HG02623 (cell line): ENCODE measurements around the gene RAD51D.
"Not testable (repeated sequence)": the region's sequence is repeated elsewhere in the genome, so short reads cannot be mapped to it uniquely, and the experiment has no call there.

Experiments
- ATAC-seq: cut with Tn5 transposase; IDR thresholded peaks from one replicate; pipeline ENCODE4 v1.9.1; 2021; ENCODE audit warnings: moderate library complexity; ENCODE audit not compliant: unreplicated experiment

RAD51D gene

GRCh38 chr17:35073183-35073790, 46.4 kb downstream of the RAD51D start:
- ATAC-seq = no peak

- ATAC-seq = no peak
These were observed 50.3 kb downstream of the RAD51D start for GRCh38 chr17:35069311-35069710.

- ATAC-seq = no peak
These were observed 51.4 kb downstream of the RAD51D start for GRCh38 chr17:35068249-35068648.

DNA sequence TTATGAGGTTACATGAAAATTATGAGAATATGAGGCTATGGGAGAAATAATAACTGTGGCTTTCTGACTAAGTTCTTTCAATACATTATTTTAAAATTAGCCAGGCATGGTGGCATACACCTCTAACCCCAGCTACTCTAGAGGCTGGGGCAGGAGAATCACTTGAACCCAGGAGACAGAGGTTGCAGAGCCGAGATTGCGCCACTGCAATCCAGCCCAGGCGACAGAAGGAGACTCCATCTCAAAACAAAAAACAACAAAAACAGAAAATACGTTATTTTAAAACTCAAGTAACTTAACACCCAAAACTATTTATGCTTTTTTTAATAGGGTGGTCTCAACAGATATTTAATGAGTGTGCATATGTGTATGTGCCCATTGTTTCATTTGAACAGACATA, 53.8 kb downstream of the RAD51D start:
- ATAC-seq = no peak

GRCh38 chr17:35064516-35065215, 55.0 kb downstream of the RAD51D start:
- ATAC-seq = no peak

- ATAC-seq = peak; percentile 66
These were observed 56.0 kb downstream of the RAD51D start, which contains the start of gene RFFL for GRCh38 chr17:35063514-35064223. TSS of gene RFFL (minus strand) at chr17:35063707. CDS start at chr17:35026553, 37,154 bp downstream.

- ATAC-seq = no peak
These were observed 57.4 kb downstream of the RAD51D start for GRCh38 chr17:35062308-35062707.

GRCh38 chr17:35057332-35057915, 62.2 kb downstream of the RAD51D start:
- ATAC-seq = no peak

DNA sequence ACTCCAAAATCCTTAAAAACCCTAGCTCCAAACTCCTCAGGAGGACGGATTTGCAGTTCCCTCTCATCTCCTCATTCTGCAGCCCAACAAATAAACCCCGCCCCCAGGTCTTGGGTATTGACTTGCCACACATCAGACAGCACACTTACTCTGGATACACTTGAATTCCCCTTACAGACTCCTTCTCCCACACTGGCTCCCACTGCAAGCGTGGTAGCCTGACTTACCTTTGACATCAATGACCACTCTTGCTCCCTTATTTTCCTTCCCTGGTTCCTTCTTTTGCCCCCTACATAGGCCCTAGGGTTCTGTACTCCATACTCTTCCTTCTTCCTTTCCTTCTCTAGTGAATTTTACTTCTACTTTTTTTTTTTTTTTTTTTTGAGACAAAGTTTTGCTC, 63.6 kb downstream of the RAD51D start:
- no peak for ATAC-seq

GRCh38 chr17:35053204-35053603, 66.5 kb downstream of the RAD51D start:
- no peak for ATAC-seq

DNA sequence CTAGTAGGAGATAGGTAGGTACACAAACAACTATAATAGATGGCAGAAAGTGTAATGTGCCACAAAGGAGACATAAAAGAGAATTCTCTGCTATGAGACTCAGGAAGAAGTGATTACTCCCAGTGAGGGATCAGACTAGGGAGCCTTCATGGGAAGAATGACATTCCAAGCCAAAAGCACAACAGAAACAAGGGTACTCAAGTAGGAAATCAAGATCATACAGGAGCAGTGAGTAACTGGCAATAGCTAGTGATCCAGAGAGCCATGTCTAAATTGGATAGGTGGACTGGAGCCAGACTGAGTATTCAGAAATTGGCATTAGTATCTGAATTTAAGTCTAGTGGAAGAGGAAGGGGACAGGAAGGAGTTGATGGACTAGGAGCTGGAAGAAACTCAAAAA, 66.9 kb downstream of the RAD51D start:
- no peak for ATAC-seq

GRCh38 chr17:35052241-35052610, 67.4 kb downstream of the RAD51D start:
- ATAC-seq = no peak

DNA sequence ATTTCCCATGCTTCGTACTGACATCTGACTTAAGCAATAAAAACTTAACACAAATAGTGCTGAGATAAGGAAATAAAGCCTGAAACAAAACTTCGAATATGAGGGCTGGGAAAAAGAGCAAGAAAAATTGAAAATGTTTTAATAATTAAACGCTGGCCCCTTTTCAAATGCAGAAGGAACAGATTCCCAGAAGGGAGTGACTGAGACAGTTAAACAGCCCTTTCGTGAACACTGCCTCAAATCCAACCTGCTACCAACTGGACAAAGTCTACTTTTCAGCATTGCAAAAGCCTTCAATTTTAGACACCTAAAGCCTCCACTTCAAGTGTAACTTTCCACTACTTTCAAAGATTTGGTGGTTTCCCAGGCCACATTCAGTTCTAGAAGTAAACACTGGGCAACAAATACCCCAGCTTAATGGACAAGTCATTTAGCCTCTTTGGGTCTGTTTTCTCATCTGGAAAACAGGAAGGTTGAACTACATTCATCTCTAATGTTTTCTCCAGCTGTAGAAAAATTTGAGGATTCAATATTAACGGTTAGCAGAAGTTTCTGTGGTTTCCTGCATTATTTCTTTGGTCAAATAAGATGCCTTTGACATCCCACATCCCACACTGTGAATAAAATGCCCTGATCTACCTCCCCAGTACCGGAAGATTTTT, 68.0 kb downstream of the RAD51D start:
- no peak for ATAC-seq

GRCh38 chr17:35051183-35051578, 68.5 kb downstream of the RAD51D start:
- no peak for ATAC-seq

DNA sequence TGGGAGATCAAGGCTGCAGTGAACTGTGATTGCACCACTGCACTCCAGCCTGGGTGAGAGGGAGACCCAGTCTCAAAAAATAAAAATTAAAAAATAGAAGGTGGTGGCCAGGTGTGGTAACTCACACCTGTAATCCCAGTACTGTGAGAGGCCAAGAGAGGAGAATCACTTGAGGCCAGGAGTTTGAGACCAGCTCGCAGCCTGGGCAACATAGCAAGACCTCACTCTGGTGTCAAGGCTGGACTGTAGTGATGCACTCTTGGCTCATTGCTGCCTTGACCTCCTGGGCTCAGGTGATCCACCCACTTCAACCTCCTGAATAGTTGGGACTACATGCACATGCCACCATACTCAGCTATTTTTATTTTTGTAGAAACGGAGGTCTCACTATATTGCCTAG, 69.5 kb downstream of the RAD51D start:
- ATAC-seq = no peak

DNA sequence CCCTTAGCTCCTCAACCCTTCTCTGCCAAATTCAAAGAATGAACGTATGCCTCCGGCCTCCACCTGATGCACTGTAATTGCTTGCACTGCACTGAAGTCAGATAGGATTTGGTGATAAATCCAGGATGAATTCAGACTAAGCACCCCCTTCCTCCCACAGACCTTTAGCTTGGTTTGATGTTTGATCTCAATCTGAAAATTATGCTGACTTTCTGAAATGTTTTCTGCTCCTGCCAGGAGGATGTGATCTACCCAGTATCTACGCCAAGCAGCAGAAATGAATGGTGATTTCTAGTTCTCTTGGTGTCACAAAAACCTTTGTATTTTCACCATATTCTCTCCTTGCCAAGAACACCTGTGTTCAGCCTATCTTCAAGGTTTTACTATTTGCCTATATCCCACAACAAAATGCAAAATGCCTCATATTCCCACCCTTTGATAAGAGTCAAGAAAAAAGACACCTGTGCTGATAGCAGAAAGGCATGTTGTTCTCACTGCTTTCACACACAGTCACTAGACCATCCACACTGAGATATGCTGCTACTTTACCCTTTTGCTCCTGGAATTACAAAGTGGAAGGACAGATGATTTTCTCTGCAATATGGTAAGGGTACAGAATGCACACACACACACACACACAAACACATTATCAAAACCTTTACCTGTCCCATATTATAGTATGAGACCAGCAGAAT, 70.8 kb downstream of the RAD51D start:
- ATAC-seq = no peak

DNA sequence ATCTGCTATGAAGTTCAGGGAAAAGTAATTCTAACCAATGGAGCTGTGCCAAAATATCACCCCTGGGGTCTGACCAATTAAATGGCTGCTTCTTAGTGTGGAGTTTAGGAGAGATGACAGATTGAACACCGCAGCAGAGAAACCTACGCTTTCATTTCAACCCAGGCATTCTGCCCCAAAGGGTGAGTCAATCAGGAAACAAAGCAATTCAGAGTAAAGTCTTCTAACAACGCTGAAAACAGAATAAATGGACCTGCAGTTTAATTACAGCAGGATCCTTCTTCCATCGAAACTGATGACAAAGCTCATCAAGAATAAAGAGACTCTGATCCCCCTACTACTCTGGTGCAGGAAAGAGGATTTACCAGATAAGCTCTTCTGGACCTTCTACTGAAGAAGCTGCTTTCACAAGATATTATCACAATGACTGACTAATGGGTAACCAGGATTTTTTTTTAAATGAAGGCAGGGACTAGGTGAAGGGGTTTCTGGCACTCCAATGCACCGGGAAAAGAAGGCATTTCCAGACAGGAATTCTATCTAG, 72.8 kb downstream of the RAD51D start:
- no peak for ATAC-seq

DNA sequence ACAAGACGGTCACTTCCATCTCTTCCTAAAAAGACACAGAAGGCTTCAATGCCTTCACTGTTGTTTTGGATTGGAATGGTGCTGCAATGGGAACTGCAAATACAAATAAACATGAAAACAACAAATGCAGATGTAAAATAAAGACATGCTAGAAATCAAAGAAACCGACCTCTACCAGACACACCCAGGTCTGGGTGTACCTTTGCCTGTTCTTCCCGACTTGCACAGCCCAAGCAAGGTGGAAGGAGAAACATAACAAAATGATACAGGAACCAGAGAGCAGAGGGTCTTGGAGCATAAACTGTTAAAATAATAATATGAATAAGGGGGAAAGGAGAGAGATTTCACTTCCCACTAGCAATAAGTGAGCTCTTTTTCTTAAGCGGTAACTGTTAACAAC, 73.4 kb downstream of the RAD51D start:
- no peak for ATAC-seq

- ATAC-seq = not testable (repeated sequence)
These were observed 74.1 kb downstream of the RAD51D start for GRCh38 chr17:35045458-35045979.

- ATAC-seq = no peak
These were observed 75.5 kb downstream of the RAD51D start for GRCh38 chr17:35044181-35044580.
